CD8-positive, alpha-beta memory T cell (primary cell): Measurements from ENCODE around the gene KDM3B. TPM values are rescaled to one million over a fixed set of nuclear protein-coding genes. Genes with fewer than 3 reads are reported as not detected.

ENCODE experiments used
- CTCF ChIA-PET: fragments of 350-600 bp; sonication (Branson Sonifier 250); formaldehyde crosslinking; loops from one replicate; lab custom pipeline; 2021; ENCODE audit warnings: antibody characterized with exemption; lab: Charles Lee
- POLR2A ChIA-PET: fragments of 350-600 bp; sonication (Branson Sonifier 250); formaldehyde crosslinking; loops from one replicate; lab custom pipeline; 2021; ENCODE audit warnings: antibody characterized with exemption; lab: Charles Lee
- DNase-seq, 5 donors: peaks; one replicate each; pipeline versions ENCODE4 v3.0.0 to v3.0.0-alpha.2; 2020 to 2022; ENCODE audit warnings: mixed read lengths in 1 of 5
- H3K27ac ChIP-seq: one replicate; pipeline ENCODE4 v1.7.0; 2013; ENCODE audit warnings: low read depth, mild to moderate bottlenecking, low read length, moderate library complexity
- H3K27me3 ChIP-seq: 2 replicates; pipeline ENCODE4 v1.7.0; 2013; ENCODE audit warnings: low read length, mild to moderate bottlenecking; ENCODE audit not compliant: insufficient read depth, poor library complexity, severe bottlenecking
- H3K36me3 ChIP-seq: 2 replicates; pipeline ENCODE4 v1.7.0; 2013; ENCODE audit warnings: mild to moderate bottlenecking, low read length, moderate library complexity; ENCODE audit not compliant: insufficient read depth
- H3K4me1 ChIP-seq: 2 replicates; pipeline ENCODE4 v1.7.0; 2013; ENCODE audit warnings: mild to moderate bottlenecking, low read length, moderate library complexity; ENCODE audit not compliant: insufficient read depth
- H3K4me3 ChIP-seq: 2 replicates; pipeline ENCODE4 v1.7.0; 2013; ENCODE audit warnings: mild to moderate bottlenecking, low read length
- H3K9me3 ChIP-seq: 2 replicates; pipeline ENCODE4 v1.7.0; 2013; ENCODE audit warnings: mild to moderate bottlenecking, low read length
- H3K27ac Mint-ChIP-seq, 8 donors: one replicate each; pipeline ENCODE4 v1.8.0; 2020 to 2021; ENCODE audit warnings: mixed read lengths in 8 of 8, mild to moderate bottlenecking in 6 of 8, inconsistent platforms in 3 of 8, moderate library complexity in 3 of 8
- H3K27me3 Mint-ChIP-seq, 2 donors: one replicate each; pipeline ENCODE4 v1.8.0; 2020 to 2021; ENCODE audit warnings: mixed read lengths in 2 of 2, mild to moderate bottlenecking in 1 of 2, moderate library complexity in 1 of 2
- H3K36me3 Mint-ChIP-seq, 3 donors: one replicate each; pipeline ENCODE4 v1.8.0; 2020 to 2021; ENCODE audit warnings: mixed read lengths in 3 of 3, inconsistent platforms in 1 of 3, mild to moderate bottlenecking in 1 of 3
- H3K4me1 Mint-ChIP-seq, 3 donors: one replicate each; pipeline ENCODE4 v1.8.0; 2020 to 2021; ENCODE audit warnings: mixed read lengths in 3 of 3, inconsistent platforms in 1 of 3, mild to moderate bottlenecking in 1 of 3
- H3K4me3 Mint-ChIP-seq, 7 donors: one replicate each; pipeline ENCODE4 v1.8.0; 2020 to 2021; ENCODE audit warnings: mixed read lengths in 7 of 7, mild to moderate bottlenecking in 6 of 7, moderate library complexity in 4 of 7, inconsistent platforms in 2 of 7
- H3K9me3 Mint-ChIP-seq, 5 donors: one replicate each; pipeline ENCODE4 v1.8.0; 2020 to 2022; ENCODE audit warnings: mixed read lengths in 5 of 5, mild to moderate bottlenecking in 3 of 5, moderate library complexity in 2 of 5, inconsistent platforms in 1 of 5
- polyA plus RNA-seq: library from polyadenylated mRNA; unstranded; fragments of 300-500 nt; fragmentation: Illumina TruSeq; gene quantifications from one replicate; pipeline ENCODE4 v1.2.3, GENCODE V29; 2021
- total RNA-seq, 2 experiments: library from RNA; stranded (reverse); gene quantifications; one replicate each; pipeline ENCODE4 v1.2.3, GENCODE V29; 2021

KDM3B gene
- total and polyA plus RNA-seq, 3 experiments from 2014 or later: 14.7 to 44.7 (median 42.4) TPM

DNA sequence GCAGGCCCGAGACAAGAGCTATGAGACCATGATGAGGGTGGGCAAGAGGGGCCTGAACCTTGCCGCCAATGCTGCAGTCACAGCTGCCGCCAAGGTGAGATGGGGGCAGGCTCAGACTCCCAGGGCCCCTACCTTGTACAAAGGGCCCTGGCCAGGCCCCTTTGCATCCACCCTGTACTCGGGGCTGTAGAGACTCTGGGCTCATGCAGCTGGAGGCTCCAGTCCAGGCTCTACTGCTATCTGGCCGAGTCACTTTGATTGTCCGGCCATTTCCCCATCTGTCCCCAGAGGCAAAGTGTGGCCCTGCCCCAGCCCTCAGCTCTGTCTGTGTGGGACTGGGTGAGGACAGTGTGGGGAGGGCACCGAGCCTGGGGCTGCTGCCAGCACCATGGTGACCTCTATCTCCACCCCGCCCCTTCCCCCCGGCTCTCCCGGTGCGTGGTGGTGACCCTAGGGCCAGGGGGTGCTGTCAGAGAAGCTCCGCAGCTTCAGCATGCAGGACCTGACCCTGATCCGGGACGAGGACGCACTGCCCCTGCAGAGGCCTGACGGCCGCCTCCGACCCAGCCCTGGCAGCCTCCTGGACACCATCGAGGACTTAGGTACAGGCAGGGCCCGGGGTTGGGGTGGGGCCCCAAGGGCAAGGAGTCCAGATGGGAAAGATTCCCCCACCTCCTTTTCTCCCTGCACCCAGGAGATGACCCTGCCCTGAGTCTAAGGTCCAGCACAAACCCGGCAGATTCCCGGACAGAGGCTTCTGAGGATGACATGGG lies 92.5 kb downstream of the KDM3B start:
- Mint-ChIP-seq H3K27me3 (peaks cover 0 to 2% of the 10 kb centered on the region in 2 donors), H3K4me1 (peaks cover 3 to 8% (median 6%) of the 10 kb centered on the region in 3 donors), H3K27ac (no peak overlapping the region), H3K4me3 (no peak overlapping the region), H3K36me3 (no peaks in the 10 kb centered on the region), H3K9me3 (peaks cover 0 to 2% (median 0%) of the 10 kb centered on the region in 5 donors)
- Histone ChIP-seq H3K36me3 (no peaks in the 10 kb centered on the region), H3K27me3 (no peaks in the 10 kb centered on the region), H3K4me3 (no peak overlapping the region), H3K4me1 (peaks cover 5% of the 10 kb centered on the region), H3K9me3 (no peaks in the 10 kb centered on the region), H3K27ac (no peak overlapping the region)
- DNase-seq: no peak
- CTCF ChIA-PET: interaction anchor here (4.2 to 10.0 kb wide), 2 partner anchors 17 to 59 kb away, joined by 22 to 102 read pairs; partner anchors contain the start of gene EGR1
- POLR2A ChIA-PET: no interaction called here

DNA sequence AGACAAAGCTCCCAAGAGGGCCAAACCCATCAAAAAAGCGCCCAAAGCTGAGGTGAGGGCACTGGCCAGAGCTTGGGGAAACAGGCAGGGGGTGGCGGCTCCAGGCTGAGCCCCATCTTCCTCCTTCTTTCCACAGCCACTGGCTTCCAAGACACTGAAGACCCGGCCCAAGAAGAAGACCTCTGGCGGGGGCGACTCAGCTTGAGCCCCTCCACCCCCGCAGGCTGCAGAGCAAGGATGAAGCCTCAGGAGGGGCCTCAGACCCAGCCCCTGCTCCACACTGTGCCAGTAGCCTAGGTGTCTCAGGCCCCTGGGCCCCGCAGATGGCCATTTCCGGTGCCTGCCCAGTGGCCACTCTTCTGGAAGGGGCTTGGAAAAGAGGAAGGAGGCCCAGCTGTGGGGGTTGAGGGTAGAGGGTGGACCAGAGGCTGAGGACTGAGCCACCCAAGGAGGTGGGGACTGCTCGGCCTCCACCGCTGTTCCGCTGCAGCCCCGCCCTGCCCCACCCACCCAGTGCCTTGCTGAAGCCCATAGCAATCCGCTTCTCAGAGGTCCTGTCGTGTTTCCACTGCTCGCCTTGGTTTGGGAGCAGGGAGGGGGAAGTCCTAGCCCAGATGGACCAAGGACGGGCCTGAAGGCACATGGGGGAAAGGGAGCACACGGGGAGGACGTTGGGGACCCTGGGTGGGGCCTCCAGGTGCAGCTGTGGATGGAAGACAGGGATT lies 93.2 kb downstream of the KDM3B start:
- ChIA-PET CTCF (interaction anchor here (4.2 to 10.0 kb wide), 2 partner anchors 16 to 58 kb away, joined by 22 to 102 read pairs; partner anchors contain the start of gene EGR1), POLR2A (no interaction called here)
- Mint-ChIP-seq H3K36me3 (no peaks in the 10 kb centered on the region), H3K27ac (peak overlapping the region in 1 of 8 donors; percentile 19), H3K4me3 (no peak overlapping the region), H3K4me1 (peaks cover 5% of the 10 kb centered on the region in 3 donors), H3K9me3 (peaks cover 0 to 2% (median 0%) of the 10 kb centered on the region in 5 donors), H3K27me3 (no peaks in the 10 kb centered on the region)
- H3K4me3 ChIP-seq: no peak overlapping the region
- no peaks in the 10 kb centered on the region for H3K9me3 ChIP-seq
- H3K4me1 ChIP-seq: peaks cover 8% of the 10 kb centered on the region
- no peak for DNase-seq
- no peaks in the 10 kb centered on the region for H3K36me3 ChIP-seq
- no peak overlapping the region for H3K27ac ChIP-seq
- no peaks in the 10 kb centered on the region for H3K27me3 ChIP-seq

DNA sequence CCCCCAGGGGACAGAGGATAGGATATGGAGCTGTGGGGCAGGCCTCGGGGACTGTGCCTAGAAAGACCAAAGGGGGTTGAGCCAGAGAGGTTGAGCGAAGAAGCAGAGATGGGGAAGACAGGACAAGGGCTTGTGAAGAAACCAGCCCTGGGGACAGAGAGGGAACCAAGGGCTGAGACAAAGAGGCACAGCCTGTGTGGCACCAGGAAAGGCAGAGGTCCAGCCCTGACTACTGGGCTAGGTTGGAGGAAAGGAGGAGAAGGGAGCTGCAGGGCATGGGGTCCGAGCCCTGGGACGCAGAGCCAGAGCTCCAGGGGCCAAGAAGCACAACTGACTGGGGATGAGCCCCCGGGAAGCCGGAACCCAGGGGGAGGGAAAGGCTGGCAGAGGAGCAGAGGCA lies 95.6 kb downstream of the KDM3B start:
- H3K9me3 Mint-ChIP-seq: peaks cover 0 to 2% (median 0%) of the 10 kb centered on the region in 5 donors
- Histone ChIP-seq H3K9me3 (no peaks in the 10 kb centered on the region), H3K27me3 (no peaks in the 10 kb centered on the region), H3K27ac (no peak overlapping the region), H3K4me1 (peaks cover 8% of the 10 kb centered on the region), H3K4me3 (no peak overlapping the region), H3K36me3 (no peaks in the 10 kb centered on the region)
- peaks cover 5% of the 10 kb centered on the region in 3 donors for H3K4me1 Mint-ChIP-seq
- peak overlapping the region in 1 of 7 donors; percentile 83 for H3K4me3 Mint-ChIP-seq
- no peak overlapping the region for H3K27ac Mint-ChIP-seq
- H3K36me3 Mint-ChIP-seq: no peaks in the 10 kb centered on the region
- ChIA-PET CTCF (interaction anchor here (2.7 to 10.0 kb wide), 7 partner anchors 9 to 62 kb away, joined by 10 to 155 read pairs (median 24); partner anchors contain the start of genes EGR1 and REEP2), POLR2A (interaction anchor here (1.2 kb wide), 1 partner anchor 55 kb away, joined by 4 read pairs; no protein-coding TSS in a partner anchor)
- DNase-seq: no peak
- H3K27me3 Mint-ChIP-seq: no peaks in the 10 kb centered on the region

DNA sequence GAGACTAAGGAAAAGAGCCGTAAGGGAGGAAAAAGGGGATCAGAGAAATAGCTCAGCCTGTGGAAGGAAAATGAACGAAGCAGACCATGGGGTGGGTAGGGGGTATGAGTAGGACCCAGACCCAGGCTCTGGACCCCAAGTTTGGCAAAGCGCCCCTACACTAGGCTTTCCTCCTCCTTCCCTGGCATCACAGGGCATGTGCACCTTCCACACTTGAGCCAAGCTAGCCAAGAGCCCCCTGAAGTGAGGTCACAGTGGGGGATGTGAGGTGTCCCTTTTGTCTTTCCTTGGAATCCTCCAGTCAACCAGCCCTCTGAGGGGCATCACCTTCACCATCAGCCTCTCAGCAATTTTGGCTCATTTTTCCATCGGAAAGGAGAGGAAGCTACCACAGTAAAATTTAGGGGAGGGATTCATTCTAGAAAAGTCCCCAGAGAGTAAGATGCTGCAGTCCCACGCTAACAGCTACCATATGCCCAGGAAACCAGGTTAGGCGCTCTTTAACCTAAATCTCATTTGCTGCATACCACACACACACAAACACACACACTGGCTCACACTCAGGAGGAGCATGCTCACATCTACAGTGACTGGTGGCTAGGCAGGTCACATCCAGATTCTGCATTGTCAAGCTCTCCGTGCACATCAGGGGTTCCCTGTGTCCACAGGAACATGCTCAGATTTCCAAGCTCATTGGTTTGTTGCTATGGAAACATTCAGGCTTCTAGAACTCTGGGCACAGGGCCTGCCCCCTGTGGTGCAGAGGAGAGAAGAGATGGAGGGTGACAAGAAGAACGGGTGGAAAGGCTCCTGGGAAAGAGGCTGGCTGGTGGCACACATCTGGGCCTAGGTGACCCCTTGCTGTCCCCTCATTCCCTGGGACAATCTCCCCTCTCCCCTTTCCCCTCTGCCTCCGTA lies 96.3 kb downstream of the KDM3B start:
- no peaks in the 10 kb centered on the region for H3K36me3 Mint-ChIP-seq
- no peak overlapping the region for H3K27ac ChIP-seq
- CTCF ChIA-PET: interaction anchor here (0.8 to 10.0 kb wide), 14 partner anchors 7 to 66 kb away, joined by 3 to 155 read pairs (median 8); partner anchors contain the start of genes EGR1 and REEP2
- DNase-seq: no peak
- no peaks in the 10 kb centered on the region for H3K27me3 Mint-ChIP-seq
- no peaks in the 10 kb centered on the region for H3K27me3 ChIP-seq
- H3K4me3 ChIP-seq: no peak overlapping the region
- H3K4me3 Mint-ChIP-seq: no peak overlapping the region
- H3K4me1 ChIP-seq: peaks cover 8% of the 10 kb centered on the region
- POLR2A ChIA-PET: interaction anchor here (1.2 kb wide), 1 partner anchor 55 kb away, joined by 4 read pairs; no protein-coding TSS in a partner anchor
- H3K4me1 Mint-ChIP-seq: peaks cover 5% of the 10 kb centered on the region in 3 donors
- H3K9me3 Mint-ChIP-seq: peaks cover 0 to 2% (median 0%) of the 10 kb centered on the region in 5 donors
- no peaks in the 10 kb centered on the region for H3K36me3 ChIP-seq
- no peak overlapping the region for H3K27ac Mint-ChIP-seq
- H3K9me3 ChIP-seq: no peaks in the 10 kb centered on the region

DNA sequence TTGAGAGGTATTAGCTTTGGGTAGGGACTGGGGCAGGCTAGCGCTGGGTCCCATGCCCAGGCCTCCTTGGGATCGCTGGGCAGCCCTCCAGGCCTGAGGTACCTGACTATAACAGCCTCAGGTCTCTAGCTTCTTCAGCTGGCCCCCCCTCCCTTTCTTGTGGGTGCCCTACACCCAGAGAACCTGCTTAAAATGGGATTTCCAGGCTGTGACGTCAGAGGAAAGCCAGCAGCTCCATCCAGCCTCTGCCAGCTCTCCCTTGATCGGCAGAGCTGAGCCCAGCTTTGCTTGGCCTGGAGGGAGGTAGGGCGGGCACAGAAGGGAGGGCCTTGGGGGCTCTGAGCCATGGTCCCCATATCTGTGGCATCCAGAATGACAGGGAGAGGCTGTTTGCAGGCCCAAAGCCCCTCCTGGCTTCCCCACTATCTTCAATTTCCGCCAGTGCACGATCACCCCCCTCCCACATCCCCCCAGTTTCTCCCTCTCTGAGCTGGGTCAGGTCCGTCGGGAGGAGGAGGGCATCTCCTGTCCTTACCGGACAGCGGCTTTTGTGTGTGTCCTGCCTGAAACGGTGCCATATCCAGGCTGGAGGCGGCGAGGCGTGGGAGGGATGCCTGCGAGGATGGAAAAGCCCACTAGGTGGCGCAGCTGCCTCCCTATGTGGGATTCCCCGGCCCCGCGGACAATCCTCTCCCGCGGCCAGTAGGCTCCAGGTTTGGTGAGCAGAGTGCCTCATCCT lies 97.2 kb downstream of the KDM3B start:
- Mint-ChIP-seq H3K27me3 (no peaks in the 10 kb centered on the region), H3K4me3 (peak overlapping the region in 3 of 7 donors; percentile 15 to 51 (median 39)), H3K9me3 (no peaks in the 10 kb centered on the region), H3K27ac (peak overlapping the region in 5 of 8 donors; percentile 45 to 89 (median 74)), H3K4me1 (peaks cover 5% of the 10 kb centered on the region in 3 donors), H3K36me3 (no peaks in the 10 kb centered on the region)
- H3K27me3 ChIP-seq: no peaks in the 10 kb centered on the region
- H3K4me3 ChIP-seq: no peak overlapping the region
- ChIA-PET CTCF (interaction anchor here (0.7 to 10.0 kb wide), 20 partner anchors 8 to 801 kb away, joined by 3 to 155 read pairs (median 4); partner anchors contain the start of genes EGR1 and REEP2), POLR2A (interaction anchor here (0.5 to 1.0 kb wide), 2 partner anchors 54 to 63 kb away, joined by 3 read pairs; no protein-coding TSS in a partner anchor)
- H3K4me1 ChIP-seq: peaks cover 8% of the 10 kb centered on the region
- H3K36me3 ChIP-seq: no peaks in the 10 kb centered on the region
- no peak overlapping the region for H3K27ac ChIP-seq
- H3K9me3 ChIP-seq: no peaks in the 10 kb centered on the region
- DNase-seq: peak; percentile 63 to 81 (median 70)

DNA sequence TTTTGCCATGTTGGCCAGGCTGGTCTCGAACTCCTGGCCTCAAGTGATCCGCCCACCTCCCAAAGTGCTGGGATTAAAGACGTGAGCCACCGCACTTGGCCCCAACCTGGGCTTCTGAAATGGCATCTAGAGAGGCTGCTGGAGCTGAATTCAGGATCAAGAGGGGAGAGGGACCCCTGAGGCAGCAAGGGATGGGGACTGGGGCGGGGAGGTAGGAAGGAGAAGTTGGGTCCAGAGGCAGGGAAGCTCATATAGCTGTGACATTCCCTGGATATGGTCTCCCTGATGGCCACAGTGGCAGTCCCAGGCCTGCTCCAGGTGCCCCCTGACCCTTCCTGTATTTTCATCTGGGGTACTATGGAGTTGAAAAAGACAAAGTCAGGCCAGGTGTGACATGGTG lies 98.5 kb downstream of the KDM3B start:
- H3K27me3 ChIP-seq: no peaks in the 10 kb centered on the region
- no peak overlapping the region for H3K27ac ChIP-seq
- Mint-ChIP-seq H3K9me3 (no peaks in the 10 kb centered on the region), H3K27me3 (no peaks in the 10 kb centered on the region), H3K36me3 (no peaks in the 10 kb centered on the region), H3K4me1 (peaks cover 5% of the 10 kb centered on the region in 3 donors), H3K4me3 (no peak overlapping the region), H3K27ac (no peak overlapping the region)
- DNase-seq: no peak
- no peaks in the 10 kb centered on the region for H3K36me3 ChIP-seq
- H3K4me3 ChIP-seq: no peak overlapping the region
- H3K9me3 ChIP-seq: no peaks in the 10 kb centered on the region
- POLR2A ChIA-PET: interaction anchor here (0.7 kb wide), 1 partner anchor 272 kb away, joined by 7 read pairs; the partner anchor contains the start of gene KIF20A
- CTCF ChIA-PET: interaction anchor here (1.0 to 10.0 kb wide), 9 partner anchors 11 to 800 kb away, joined by 3 to 155 read pairs (median 20); partner anchors contain the start of genes EGR1 and REEP2
- H3K4me1 ChIP-seq: peaks cover 8% of the 10 kb centered on the region
